ENCODE data around the gene STK33.

Gene STK33

GRCh38 chr11:8601376-8602133 is 7.5 kb upstream of the STK33 start:
- DNase-seq = no peak

GRCh38 chr11:8598506-8598905 is 4.5 kb upstream of the STK33 start:
- no peak for DNase-seq

DNA sequence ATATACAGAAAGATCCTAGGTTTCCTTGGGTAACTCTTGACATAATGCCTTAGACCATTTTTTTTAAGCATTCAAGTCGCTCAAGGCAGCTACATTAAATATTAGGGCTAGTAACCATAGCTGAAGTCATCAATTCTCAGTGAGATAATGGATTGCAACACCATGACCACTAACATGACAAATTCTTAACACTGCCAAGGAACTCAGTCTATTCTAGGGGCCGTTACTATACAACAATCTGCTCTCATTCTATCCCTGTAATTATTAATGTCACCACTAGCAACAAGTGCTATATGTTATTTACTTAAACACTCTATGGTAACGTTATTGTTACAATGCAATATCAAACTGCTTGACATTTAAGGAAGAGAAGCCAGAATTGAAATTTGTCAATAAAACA is 3.2 kb upstream of the STK33 start:
- no peak for DNase-seq

DNA sequence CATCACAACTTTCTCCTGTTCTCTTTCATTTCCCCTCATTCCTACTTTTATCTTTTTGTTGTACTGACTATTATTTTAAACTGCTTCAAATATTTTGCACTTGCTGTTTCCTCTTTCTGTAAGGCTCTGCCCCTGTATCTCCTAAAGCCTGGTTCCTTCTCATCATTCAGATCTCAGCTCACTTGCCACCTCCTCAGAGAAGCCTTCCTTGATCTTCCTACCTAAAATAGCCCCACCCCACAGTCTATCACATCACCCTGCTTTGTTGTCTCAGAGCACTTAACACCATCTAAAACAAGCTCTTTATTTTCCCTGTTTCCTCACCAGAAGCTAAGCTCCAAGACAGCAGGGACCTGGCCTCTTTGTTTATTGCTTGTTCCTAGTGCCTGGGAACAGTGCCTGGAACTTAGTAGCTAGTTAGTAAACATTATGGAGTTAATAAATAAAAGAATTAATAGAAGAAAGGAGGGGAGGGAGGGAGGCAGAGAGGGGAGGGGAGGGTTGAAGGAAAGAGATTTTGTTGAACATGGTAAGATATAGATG is 2.5 kb upstream of the STK33 start:
- no peak for DNase-seq

GRCh38 chr11:8593455-8593854 is 573 bp downstream of the STK33 start:
- no peak for DNase-seq

DNA sequence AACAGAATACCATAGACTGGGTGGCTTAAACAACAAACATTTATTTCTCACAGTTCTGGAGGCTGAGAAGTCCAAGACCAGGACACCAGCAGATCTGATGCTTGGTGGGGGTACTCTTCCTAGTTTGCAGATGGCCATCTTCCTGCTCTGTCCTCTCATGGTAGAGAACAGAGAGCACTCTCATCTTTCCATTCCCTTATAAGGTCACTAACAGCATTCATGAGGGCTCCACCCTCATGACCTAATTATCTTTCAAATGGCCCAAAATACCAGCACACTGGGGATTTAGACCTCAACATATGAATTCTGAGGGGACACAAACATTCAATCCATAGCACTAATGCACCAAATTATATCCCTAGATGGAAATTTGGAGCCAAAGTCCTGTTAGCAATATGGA is 6.1 kb downstream of the STK33 start:
- no peak for DNase-seq

DNA sequence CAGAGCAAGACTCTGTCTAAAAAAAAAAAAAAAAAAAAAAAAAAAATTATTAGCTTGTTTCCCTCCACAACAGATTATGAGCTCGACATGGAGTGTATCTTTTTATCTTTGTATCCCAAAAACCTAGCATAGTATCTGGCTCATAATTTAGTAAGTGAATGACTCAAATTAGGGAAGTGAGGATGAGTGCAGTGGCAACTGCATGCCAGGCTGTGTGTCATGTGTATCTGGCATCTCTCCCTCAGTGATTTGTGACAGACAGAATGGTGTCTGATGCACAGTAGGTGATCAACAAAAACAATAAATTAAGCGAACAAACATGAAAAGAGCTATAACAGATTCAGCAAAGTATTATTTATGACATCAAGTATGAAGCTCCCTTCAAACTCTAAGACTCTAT is 7.2 kb downstream of the STK33 start:
- no peak for DNase-seq

DNA sequence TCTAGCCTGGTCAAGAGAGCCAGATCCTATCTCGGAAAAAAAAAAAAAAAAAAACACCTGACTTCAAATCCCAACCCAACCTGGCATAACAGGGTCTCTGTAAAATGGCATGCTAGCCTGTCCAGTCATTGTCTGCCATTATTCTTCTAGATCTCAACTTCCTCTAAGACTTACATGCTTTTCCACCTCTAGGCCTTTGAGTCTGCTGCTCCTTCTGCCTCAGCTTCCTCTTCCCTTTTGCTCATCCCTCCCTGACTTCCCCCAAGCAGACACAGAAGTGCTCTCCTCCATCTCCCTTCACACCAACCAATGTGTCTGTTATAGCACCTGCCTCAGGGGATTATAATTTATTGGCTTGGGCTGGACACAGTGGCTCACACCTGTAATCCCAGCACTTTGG is 7.8 kb downstream of the STK33 start:
- DNase-seq = no peak

DNA sequence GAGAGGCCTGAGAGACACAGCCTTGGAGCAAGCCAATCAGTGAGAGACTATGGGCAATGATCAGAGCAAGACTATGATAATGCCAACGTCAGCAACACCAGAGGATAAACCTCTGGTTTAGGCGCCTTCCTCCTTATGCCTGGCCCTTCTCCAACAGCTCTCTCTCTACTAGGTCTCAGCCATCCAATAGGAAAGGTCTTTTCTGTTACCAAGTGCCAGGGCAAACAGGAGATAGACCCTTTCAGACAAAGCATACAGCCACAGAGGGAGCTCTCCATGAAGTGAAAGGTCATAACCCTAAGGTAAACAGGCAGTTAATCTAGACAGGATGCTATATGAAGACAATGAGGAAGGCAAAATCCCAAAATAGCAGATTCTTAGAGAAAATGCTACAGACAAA is 9.5 kb downstream of the STK33 start:
- no peak for DNase-seq

GRCh38 chr11:8584082-8584481 is 9.9 kb downstream of the STK33 start:
- no peak for DNase-seq

GRCh38 chr11:8581300-8581699 is 12.7 kb downstream of the STK33 start:
- DNase-seq = no peak

DNA sequence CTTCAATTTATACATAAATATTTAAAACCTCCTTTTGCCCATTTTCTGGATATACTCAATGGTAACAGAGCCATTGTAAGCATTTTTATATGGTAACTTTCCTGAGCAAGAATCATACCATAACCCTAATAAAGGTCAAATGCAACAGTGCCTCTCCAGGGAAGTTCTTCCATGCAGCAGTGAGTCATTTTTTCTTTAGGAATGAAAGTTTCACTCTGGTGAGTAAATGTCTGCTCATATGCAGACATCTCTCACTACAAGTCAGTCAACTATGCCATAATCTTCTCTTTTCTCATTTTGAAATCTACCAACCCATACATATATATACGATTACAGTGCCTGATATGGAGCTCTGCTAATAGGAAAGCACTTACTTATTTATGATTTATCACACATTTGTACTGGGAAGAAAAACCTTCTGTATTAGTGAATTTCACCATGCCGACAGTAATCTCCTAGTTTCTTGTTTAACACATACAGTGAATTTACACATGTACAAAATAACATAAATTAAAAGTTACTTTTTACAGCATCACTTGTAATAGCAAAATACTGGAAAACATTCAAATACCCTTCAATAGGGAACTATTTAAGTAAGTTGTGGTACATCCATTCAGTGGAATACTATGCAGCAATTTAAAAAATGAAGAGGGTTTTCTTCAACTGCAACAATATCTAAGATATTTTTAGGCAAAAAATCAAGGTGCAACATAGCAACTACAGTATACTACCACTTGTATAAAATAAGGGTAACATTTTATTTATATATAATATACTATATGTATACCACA is 16.0 kb downstream of the STK33 start:
- DNase-seq = no peak

GRCh38 chr11:8574798-8575197 is 19.2 kb downstream of the STK33 start:
- no peak for DNase-seq

DNA sequence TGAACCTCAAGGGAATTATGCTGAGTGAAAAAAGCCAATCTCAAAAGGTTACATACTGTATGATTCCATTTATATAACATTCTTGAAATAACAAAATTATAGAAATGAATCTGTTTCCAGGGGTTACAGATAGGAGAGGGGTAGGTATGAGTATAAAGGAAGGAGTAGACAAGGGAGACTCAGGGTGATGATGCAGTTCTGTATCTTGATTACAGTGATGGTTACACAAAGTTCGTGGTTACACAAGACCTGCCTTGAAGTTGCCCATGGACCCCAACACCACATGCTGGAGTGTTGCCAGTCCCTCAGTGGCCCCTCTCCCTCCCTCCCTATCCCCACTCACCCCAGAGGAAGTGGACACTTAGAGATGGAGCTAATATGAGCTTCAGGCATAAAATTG is 20.3 kb downstream of the STK33 start:
- no peak for DNase-seq

DNA sequence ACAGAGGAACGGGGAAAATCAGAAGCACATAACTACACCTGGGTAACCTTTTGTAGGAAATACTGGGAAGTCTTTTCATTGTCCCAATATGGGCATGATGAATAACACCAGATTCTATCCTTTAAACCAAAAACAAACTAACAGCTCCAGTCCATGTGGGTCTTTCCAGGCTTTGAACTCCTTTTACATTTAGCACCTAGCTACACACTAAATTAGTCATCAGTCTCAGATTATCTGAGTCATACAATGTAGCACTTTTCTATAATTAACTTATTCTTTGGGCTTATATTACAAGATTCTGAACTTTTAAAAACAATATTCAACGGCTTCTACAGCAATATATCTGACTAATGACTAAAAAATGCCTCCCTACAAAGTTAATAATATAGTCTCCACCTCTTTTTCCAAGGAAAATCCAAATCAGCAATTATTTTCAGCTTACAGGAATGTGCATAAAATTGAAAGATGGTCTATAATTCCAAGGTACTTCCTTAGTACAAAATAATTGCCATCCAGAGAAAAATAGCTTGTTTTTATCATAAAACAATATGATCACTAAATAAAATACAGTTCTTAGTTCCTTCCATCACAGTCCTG is 26.3 kb downstream of the STK33 start:
- no peak for DNase-seq

- peak; percentile 47 for DNase-seq
Measured at GRCh38 chr11:8566613-8567210, 27.3 kb downstream of the STK33 start.

- DNase-seq = no peak
Measured at GRCh38 chr11:8564526-8564925, 29.5 kb downstream of the STK33 start.

DNA sequence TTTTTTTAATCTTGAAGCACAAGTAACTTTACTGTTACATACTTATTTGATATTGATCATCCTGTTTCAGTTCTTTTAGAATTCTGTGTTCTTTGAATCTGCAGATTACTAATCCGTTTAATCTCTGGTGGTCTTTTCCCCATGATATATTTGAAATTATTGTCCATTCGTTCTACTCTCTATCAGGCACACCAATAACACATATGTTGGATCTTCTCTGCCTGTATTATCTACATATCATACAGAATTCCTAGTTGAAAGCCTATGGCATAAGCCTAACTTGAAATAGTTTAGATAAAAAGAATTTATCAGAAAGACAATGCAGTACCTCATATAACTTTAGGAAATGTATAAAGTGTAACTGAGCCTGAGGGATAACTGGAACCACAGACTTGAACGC is 32.6 kb downstream of the STK33 start:
- DNase-seq = no peak

DNA sequence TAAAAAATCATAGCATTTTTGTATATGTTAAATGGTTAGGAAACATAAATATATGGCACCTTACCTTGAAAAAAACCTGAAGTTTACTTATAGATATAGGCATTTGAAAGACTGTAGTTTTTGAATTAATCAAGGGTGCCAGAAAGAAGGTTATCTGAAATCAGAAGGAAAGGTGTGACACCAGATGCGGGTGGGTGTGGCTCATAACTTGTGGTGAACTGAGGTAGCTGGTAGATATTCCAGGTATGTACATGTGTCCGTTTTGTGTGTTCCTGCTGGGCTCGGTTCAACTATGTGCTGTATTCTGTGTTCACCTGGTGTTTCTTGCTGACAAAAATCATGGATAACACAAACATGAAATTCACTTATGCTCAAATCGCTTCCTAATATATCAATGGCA is 35.6 kb downstream of the STK33 start:
- DNase-seq = no peak

GRCh38 chr11:8545698-8546366 is 48.2 kb downstream of the STK33 start:
- no peak for DNase-seq

DNA sequence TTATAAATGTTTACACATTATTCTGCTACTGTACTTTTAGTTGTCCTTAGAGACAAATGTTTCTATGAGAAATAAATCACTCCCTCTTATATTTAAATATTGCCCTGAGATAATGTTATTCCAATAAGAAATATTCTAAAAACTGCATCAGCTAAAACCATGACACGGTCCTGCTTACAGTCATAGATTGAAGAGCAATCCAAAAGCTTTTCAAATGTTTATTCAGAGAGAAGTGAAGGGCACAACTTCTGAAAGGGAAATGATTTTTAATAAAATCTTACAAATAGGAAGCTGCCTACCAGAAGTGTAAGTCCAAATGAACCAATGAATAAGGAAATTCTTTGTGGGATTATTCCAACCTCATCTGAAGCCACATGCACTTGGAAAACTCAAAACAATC is 49.2 kb downstream of the STK33 start:
- DNase-seq = no peak

DNA sequence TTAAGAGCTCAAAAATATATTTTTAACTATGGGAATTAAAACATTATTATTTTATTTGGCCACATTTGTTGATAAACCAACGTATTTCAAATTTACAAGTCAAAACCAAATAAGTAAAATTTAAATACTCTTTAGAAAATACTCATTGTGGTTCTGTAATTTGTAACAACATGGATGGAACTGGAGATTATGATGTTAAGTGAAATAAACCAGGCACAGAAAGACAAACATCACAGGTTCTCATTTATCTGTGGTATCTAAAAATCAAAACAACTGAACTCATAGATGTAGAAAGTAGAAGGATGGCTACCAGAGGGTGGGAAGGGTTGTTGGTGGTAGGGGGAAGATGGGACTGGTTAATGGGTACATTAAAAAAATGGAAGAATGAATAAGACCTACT is 50.8 kb downstream of the STK33 start:
- DNase-seq = no peak

GRCh38 chr11:8541448-8541847 is 52.6 kb downstream of the STK33 start:
- no peak for DNase-seq

Data from NCI-H526 treated with DMSO at 0.1 percent for 48 hours (cell line).